Nephron (organoid): Measurements from ENCODE around the gene DCHS1.

Experiments
- H3K27ac Mint-ChIP-seq, 3 experiments: 2 replicates each; pipeline ENCODE4 v1.8.0; 2020; ENCODE audit warnings: mixed read lengths in 3 of 3, mild to moderate bottlenecking in 2 of 3, moderate library complexity in 1 of 3
- H3K27me3 Mint-ChIP-seq: 2 replicates; pipeline ENCODE4 v1.8.0; 2021; ENCODE audit warnings: low read depth, mild to moderate bottlenecking, moderate library complexity, mixed read lengths
- H3K36me3 Mint-ChIP-seq: 2 replicates; pipeline ENCODE4 v1.8.0; 2020; ENCODE audit warnings: low read depth, mixed read lengths
- H3K4me1 Mint-ChIP-seq: 2 replicates; pipeline ENCODE4 v1.8.0; 2020; ENCODE audit warnings: mixed read lengths
- H3K4me3 Mint-ChIP-seq, 3 experiments: 2 replicates each; pipeline ENCODE4 v1.8.0; 2020; ENCODE audit warnings: mild to moderate bottlenecking in 3 of 3, mixed read lengths in 3 of 3, moderate library complexity in 2 of 3
- H3K9me3 Mint-ChIP-seq: 2 replicates; pipeline ENCODE4 v1.8.0; 2020; ENCODE audit warnings: mixed read lengths
- TF ChIP-seq, protein P1 (sequence below), 3 experiments: fragments of 200-600 bp; sonication (generic); IDR thresholded peaks; one replicate each; pipeline ENCODE4 v1.5.0; 2021; ENCODE audit warnings: antibody characterized with exemption in 3 of 3; ENCODE audit not compliant: unreplicated experiment in 3 of 3

Gene DCHS1

DNA sequence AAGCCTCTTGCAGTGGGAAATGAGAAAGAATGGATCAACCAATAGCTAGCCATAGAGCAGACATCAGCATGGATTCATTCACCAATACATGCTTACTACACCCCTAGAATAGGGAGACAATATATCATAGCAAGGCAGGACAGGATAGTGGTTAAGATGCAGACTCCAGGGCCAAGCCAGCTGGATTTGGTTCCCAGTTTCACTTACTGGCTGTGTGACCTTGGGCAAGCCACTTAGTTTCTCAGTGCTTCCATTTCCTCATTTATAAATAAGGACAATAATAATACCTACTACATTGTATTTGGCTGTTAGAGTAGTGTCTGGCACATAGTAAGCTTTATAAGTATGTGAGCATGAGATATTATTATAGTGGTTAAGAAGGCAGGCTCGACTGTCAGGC is 7.1 kb downstream of the DCHS1 start:
- TF ChIP-seq, protein P1, sequence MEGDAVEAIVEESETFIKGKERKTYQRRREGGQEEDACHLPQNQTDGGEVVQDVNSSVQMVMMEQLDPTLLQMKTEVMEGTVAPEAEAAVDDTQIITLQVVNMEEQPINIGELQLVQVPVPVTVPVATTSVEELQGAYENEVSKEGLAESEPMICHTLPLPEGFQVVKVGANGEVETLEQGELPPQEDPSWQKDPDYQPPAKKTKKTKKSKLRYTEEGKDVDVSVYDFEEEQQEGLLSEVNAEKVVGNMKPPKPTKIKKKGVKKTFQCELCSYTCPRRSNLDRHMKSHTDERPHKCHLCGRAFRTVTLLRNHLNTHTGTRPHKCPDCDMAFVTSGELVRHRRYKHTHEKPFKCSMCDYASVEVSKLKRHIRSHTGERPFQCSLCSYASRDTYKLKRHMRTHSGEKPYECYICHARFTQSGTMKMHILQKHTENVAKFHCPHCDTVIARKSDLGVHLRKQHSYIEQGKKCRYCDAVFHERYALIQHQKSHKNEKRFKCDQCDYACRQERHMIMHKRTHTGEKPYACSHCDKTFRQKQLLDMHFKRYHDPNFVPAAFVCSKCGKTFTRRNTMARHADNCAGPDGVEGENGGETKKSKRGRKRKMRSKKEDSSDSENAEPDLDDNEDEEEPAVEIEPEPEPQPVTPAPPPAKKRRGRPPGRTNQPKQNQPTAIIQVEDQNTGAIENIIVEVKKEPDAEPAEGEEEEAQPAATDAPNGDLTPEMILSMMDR (IDR thresholded peaks at IDR 0.05; ENCODE audit: unreplicated experiment in 3 of 3) = no peak
- no peaks in the 10 kb centered on the region for H3K27me3 Mint-ChIP-seq
- no peaks in the 10 kb centered on the region for H3K9me3 Mint-ChIP-seq
- H3K27ac Mint-ChIP-seq = no peak overlapping the region
- H3K4me1 Mint-ChIP-seq = no peaks in the 10 kb centered on the region
- no peak overlapping the region for H3K4me3 Mint-ChIP-seq
- peaks cover 10% of the 10 kb centered on the region for H3K36me3 Mint-ChIP-seq

DNA sequence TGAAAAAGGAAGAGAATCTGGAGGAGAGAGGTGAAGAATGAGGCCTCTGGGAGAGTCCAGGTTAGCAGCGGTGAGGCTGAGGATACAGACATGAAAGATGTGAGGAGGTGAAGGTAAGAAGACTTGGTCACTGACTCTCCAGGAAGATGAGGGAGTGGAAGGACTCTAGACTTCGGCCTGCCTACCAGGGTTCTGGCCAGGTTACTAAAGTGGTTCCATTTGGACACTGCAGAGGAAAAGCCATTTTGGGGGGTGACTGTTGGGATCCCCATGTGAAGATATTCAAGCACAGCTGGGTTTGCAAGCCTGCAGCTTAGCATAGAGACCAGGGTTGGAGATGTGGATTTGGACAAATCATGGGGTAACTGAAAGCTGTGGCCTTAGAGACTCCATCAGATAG is 7.8 kb downstream of the DCHS1 start:
- H3K4me1 Mint-ChIP-seq = no peaks in the 10 kb centered on the region
- no peaks in the 10 kb centered on the region for H3K9me3 Mint-ChIP-seq
- TF ChIP-seq, protein P1 (IDR thresholded peaks at IDR 0.05; ENCODE audit: unreplicated experiment in 3 of 3) = no peak
- no peak overlapping the region for H3K4me3 Mint-ChIP-seq
- peaks cover 10% of the 10 kb centered on the region for H3K36me3 Mint-ChIP-seq
- H3K27ac Mint-ChIP-seq = no peak overlapping the region
- H3K27me3 Mint-ChIP-seq = no peaks in the 10 kb centered on the region

DNA sequence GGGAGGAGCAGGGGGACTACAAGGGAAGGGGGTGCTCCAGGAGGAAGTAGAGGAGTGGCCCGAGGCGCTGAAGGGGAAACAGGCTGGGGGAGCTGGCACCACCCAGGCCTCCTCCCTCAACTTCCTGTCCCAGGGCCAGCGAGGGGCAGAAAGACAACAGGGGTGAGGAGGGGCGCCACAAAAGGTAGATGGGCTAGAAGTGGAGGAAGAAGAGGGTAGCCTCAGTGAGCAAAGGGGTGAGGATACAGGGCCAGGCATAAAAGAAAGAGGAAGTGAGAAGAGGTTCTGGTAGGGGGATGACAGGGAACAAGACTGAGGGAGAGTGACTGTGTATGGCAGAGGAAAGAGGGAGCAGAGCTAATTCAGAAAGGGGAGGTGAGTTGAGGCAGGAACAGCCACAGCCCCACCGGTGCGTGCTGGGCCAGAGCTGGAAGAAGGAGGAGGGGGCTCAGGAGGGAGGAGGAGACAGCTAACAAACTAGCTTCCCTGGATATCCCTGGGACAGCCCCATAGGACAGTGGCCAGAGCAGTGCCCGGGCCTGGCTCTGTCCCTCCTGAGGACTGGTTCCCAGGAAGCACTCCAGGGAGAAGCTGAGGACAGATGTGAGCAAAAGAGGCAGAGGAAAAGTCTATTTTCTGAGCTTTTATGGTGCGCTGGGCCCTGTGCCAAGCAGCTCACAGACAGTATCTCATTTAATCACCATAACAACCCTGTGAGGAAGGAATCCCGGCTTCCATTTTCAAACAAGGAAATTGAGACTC is 8.5 kb downstream of the DCHS1 start:
- no peaks in the 10 kb centered on the region for H3K4me1 Mint-ChIP-seq
- TF ChIP-seq, protein P1 (IDR thresholded peaks at IDR 0.05; ENCODE audit: unreplicated experiment in 3 of 3) = no peak
- H3K27me3 Mint-ChIP-seq = no peaks in the 10 kb centered on the region
- H3K27ac Mint-ChIP-seq = no peak overlapping the region
- H3K4me3 Mint-ChIP-seq = no peak overlapping the region
- no peaks in the 10 kb centered on the region for H3K9me3 Mint-ChIP-seq
- peaks cover 10% of the 10 kb centered on the region for H3K36me3 Mint-ChIP-seq

DNA sequence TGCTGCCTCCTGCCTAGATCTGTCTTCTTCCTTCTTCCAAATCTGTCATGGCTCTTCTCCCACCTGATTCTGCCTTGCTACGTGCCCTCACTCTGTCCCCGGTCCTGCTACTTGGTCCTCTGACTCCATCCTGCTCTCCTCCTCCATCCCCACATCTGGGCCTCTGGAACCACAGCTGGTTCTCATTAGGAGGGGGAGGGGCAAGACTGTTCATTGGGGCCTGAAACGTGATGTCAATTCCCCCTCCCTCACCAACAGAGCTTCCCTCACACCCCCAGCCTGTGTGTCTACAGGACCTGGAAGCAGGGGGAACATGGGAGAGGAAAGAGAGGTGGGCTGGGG is 9.1 kb downstream of the DCHS1 start:
- Mint-ChIP-seq H3K9me3 (no peaks in the 10 kb centered on the region), H3K27me3 (no peaks in the 10 kb centered on the region), H3K27ac (no peak overlapping the region), H3K36me3 (peaks cover 10% of the 10 kb centered on the region), H3K4me3 (no peak overlapping the region), H3K4me1 (no peaks in the 10 kb centered on the region)
- TF ChIP-seq, protein P1 (IDR thresholded peaks at IDR 0.05; ENCODE audit: unreplicated experiment in 3 of 3) = no peak

DNA sequence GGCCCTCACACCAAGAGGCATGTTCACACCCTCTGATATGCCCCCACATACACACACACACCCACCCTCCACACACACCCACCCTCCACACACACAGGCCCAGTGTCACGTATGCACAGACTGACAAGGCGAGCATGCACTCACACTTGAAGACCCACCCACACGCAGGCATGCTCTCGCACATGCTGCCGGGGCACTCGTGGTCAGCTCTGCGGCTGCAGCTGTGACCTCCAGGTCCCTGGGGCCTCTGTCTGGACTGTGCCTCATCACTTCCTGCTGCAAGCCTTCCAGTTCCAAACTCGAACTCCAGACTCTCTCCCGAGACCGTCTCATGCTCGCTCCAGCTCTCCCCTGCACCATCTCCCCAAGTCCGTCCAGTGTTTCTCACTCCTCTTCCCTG is 9.5 kb downstream of the DCHS1 start:
- H3K36me3 Mint-ChIP-seq = peaks cover 10% of the 10 kb centered on the region
- no peaks in the 10 kb centered on the region for H3K4me1 Mint-ChIP-seq
- TF ChIP-seq, protein P1 (IDR thresholded peaks at IDR 0.05; ENCODE audit: unreplicated experiment in 3 of 3) = no peak
- no peaks in the 10 kb centered on the region for H3K9me3 Mint-ChIP-seq
- no peak overlapping the region for H3K27ac Mint-ChIP-seq
- H3K27me3 Mint-ChIP-seq = no peaks in the 10 kb centered on the region
- no peak overlapping the region for H3K4me3 Mint-ChIP-seq

DNA sequence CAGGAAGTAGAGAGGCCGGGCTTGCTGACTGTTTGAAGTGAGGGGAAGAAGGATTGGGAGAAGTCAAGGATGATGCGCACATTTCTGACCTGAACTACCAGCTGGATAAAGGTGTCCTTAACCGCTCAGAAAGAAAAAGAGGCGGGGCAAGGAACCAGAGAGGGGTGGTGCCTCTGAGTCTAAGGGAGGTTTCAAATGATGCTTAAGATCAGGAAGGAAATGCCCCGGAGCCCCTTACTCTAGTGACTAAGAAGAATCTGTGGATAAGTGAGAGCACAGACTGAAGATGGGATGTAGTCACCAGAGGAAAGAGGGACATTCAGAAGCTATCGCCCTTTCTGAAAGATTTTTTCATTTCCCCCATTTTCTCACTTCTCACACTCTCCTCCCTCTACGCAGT is 12.7 kb downstream of the DCHS1 start:
- no peaks in the 10 kb centered on the region for H3K27me3 Mint-ChIP-seq
- no peaks in the 10 kb centered on the region for H3K9me3 Mint-ChIP-seq
- H3K4me3 Mint-ChIP-seq = no peak overlapping the region
- H3K36me3 Mint-ChIP-seq = peaks cover 17% of the 10 kb centered on the region
- TF ChIP-seq, protein P1 (IDR thresholded peaks at IDR 0.05; ENCODE audit: unreplicated experiment in 3 of 3) = no peak
- H3K27ac Mint-ChIP-seq = no peak overlapping the region
- peaks cover 6% of the 10 kb centered on the region for H3K4me1 Mint-ChIP-seq
